ENCODE data around the gene TPRA1.

- TF ChIP-seq POLR2A (IDR thresholded peaks at IDR 0.05; ENCODE audit: low read depth, low read length) (no peak), POLR2AphosphoS5 (IDR thresholded peaks at IDR 0.05; ENCODE audit: low read depth, low read length) (no peak)
Measured at GRCh38 chr3:127546970-127547733, 43.4 kb downstream of the TPRA1 start.

Measured in GM12891 (cell line).